ENCODE results near the gene SPSB4. TPM values are rescaled to one million over a fixed set of nuclear protein-coding genes. Genes with fewer than 3 reads are reported as not detected.

The SPSB4 gene
- total and polyA plus RNA-seq, 2 of the 13 experiments (the other 11 are each of a cell fraction or from before 2014, with no cell fraction given), result not detected

DNA sequence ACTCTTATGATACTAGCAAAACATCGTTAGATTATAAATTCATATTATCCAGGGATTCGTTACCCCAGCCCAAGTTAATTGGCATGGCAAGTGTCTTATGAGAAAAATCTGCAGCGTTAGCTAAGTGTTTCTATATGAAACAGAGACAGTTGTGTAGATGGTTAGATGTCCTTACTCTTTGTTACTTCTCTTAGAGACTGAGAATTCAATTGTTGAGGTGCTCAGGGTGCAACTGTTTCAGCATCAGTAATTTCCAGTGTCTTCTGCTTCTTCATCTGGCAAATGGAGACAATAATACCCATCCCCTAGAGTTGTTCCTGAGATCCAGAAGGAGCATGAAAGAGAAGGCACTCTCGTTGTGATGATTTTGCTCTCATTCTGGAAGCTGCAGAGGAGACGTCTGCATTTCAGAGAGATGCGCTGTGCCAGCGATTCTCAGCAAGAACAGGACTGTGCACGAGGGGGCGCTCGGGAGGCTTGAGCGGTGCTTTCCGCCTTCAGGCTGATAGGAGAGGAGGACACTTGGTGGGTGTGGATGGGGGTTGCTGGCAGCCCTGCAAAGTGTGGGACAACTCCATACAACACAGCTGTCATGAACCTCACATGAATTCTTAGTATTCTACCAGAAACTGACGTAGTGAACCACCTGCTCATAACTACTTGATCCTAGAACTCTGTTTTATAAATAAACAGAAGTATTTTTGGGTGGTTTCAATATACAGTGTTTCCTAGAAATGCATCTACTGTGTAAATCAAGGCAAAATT is 39.7 kb upstream of the SPSB4 start (continued):
- TF ChIP-seq XRCC5 (optimal IDR thresholded peaks at IDR 0.05; ENCODE audit: low read length) (peak; percentile 75), NFYC (CRISPR knock-in tag; IDR thresholded peaks at IDR 0.05) (no peak), SPEN (CRISPR knock-in tag; IDR thresholded peaks at IDR 0.05; ENCODE audit: low read depth) (no peak), NFKBIZ (CRISPR knock-in tag; IDR thresholded peaks at IDR 0.05) (no peak), MTF2 (CRISPR knock-in tag; IDR thresholded peaks at IDR 0.05; ENCODE audit: borderline replicate concordance) (no peak), ARID2 (CRISPR knock-in tag; IDR thresholded peaks at IDR 0.05; ENCODE audit: borderline replicate concordance) (no peak), ATF7-NPFF (CRISPR knock-in tag; IDR thresholded peaks at IDR 0.05; ENCODE audit: low read depth) (no peak), FOXC1 (CRISPR knock-in tag; IDR thresholded peaks at IDR 0.05; ENCODE audit: borderline replicate concordance) (no peak), SMC3 (IDR thresholded peaks at IDR 0.05; ENCODE audit: low read length) (peak; percentile 64), ZNF614 (CRISPR knock-in tag; IDR thresholded peaks at IDR 0.05; ENCODE audit: borderline replicate concordance) (no peak), MTA3 (CRISPR knock-in tag; IDR thresholded peaks at IDR 0.05) (no peak), KDM2A (CRISPR knock-in tag; IDR thresholded peaks at IDR 0.05; ENCODE audit: borderline replicate concordance, low read depth) (peak; percentile 38; the same call in 1 of the 2 replicates), ZNF510 (CRISPR knock-in tag; IDR thresholded peaks at IDR 0.05; ENCODE audit: low read depth) (no peak), STAG1 (CRISPR knock-in tag; IDR thresholded peaks at IDR 0.05) (peak; percentile 78), RAD21 (CRISPR knock-in tag; IDR thresholded peaks at IDR 0.05) (peak; percentile 57; the same call in 1 of the 2 replicates), ZNF577 (CRISPR knock-in tag; IDR thresholded peaks at IDR 0.05; ENCODE audit: borderline replicate concordance, low read depth) (no peak), MAFK (conservative IDR thresholded peaks at IDR 0.05 in 1 of 2, IDR thresholded peaks at IDR 0.05 in 1 of 2; ENCODE audit: low read length in 2 of 2) (peak in 1 of 2 experiments; percentile 35; a peak in 1 of 4 replicates), JARID2 (CRISPR knock-in tag; IDR thresholded peaks at IDR 0.05; ENCODE audit: insufficient replicate concordance) (no peak)
- TF ChIP-seq, protein P1, sequence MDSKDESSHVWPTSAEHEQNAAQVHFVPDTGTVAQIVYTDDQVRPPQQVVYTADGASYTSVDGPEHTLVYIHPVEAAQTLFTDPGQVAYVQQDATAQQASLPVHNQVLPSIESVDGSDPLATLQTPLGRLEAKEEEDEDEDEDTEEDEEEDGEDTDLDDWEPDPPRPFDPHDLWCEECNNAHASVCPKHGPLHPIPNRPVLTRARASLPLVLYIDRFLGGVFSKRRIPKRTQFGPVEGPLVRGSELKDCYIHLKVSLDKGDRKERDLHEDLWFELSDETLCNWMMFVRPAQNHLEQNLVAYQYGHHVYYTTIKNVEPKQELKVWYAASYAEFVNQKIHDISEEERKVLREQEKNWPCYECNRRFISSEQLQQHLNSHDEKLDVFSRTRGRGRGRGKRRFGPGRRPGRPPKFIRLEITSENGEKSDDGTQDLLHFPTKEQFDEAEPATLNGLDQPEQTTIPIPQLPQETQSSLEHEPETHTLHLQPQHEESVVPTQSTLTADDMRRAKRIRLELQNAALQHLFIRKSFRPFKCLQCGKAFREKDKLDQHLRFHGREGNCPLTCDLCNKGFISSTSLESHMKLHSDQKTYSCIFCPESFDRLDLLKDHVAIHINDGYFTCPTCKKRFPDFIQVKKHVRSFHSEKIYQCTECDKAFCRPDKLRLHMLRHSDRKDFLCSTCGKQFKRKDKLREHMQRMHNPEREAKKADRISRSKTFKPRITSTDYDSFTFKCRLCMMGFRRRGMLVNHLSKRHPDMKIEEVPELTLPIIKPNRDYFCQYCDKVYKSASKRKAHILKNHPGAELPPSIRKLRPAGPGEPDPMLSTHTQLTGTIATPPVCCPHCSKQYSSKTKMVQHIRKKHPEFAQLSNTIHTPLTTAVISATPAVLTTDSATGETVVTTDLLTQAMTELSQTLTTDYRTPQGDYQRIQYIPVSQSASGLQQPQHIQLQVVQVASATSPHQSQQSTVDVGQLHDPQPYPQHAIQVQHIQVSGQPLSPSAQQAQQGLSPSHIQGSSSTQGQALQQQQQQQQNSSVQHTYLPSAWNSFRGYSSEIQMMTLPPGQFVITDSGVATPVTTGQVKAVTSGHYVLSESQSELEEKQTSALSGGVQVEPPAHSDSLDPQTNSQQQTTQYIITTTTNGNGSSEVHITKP (CRISPR knock-in tag; IDR thresholded peaks at IDR 0.05; ENCODE audit: low read depth), result no peak
- TF ChIP-seq, protein P2, sequence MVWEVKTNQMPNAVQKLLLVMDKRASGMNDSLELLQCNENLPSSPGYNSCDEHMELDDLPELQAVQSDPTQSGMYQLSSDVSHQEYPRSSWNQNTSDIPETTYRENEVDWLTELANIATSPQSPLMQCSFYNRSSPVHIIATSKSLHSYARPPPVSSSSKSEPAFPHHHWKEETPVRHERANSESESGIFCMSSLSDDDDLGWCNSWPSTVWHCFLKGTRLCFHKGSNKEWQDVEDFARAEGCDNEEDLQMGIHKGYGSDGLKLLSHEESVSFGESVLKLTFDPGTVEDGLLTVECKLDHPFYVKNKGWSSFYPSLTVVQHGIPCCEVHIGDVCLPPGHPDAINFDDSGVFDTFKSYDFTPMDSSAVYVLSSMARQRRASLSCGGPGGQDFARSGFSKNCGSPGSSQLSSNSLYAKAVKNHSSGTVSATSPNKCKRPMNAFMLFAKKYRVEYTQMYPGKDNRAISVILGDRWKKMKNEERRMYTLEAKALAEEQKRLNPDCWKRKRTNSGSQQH (CRISPR knock-in tag; IDR thresholded peaks at IDR 0.05; ENCODE audit: low read depth), result no peak
- TF ChIP-seq, protein P3, sequence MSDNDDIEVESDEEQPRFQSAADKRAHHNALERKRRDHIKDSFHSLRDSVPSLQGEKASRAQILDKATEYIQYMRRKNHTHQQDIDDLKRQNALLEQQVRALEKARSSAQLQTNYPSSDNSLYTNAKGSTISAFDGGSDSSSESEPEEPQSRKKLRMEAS (IDR thresholded peaks at IDR 0.05), result no peak
- TF ChIP-seq, protein P4, sequence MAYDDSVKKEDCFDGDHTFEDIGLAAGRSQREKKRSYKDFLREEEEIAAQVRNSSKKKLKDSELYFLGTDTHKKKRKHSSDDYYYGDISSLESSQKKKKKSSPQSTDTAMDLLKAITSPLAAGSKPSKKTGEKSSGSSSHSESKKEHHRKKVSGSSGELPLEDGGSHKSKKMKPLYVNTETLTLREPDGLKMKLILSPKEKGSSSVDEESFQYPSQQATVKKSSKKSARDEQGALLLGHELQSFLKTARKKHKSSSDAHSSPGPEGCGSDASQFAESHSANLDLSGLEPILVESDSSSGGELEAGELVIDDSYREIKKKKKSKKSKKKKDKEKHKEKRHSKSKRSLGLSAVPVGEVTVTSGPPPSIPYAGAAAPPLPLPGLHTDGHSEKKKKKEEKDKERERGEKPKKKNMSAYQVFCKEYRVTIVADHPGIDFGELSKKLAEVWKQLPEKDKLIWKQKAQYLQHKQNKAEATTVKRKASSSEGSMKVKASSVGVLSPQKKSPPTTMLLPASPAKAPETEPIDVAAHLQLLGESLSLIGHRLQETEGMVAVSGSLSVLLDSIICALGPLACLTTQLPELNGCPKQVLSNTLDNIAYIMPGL (CRISPR knock-in tag; IDR thresholded peaks at IDR 0.05; ENCODE audit: borderline replicate concordance in 1 of 2, low read depth in 1 of 2), result peak in 1 of 2 experiments; percentile 32; a peak in 1 of 4 replicates
